GM12878 (cell line): ENCODE data around the gene SHMT2. TPM values are rescaled to one million over a fixed set of nuclear protein-coding genes. Genes with fewer than 3 reads are reported as not detected.

ENCODE experiments used
- ATAC-seq: fragments of 200-7000 bp; cut with Tn5 transposase; 3 replicates; pipeline ENCODE4 v1.9.1; 2020; ENCODE audit warnings: mild to moderate bottlenecking, moderate library complexity
- BruUV-seq: library from RNA; stranded (reverse); fragments of 400-500 nt; replicated peaks from 2 replicates; lab custom pipeline; 2021; lab: Mats Ljungman, UMichigan
- CTCF ChIA-PET: fragments of 300-600 bp; sonication (Branson Sonifier 250); formaldehyde crosslinking; extraction: SDS; loops from one replicate; lab custom pipeline; 2021; ENCODE audit warnings: inconsistent platforms; lab: Yijun Ruan, JAX
- POLR2A ChIA-PET: fragments of 350-600 bp; formaldehyde crosslinking; extraction: SDS; loops from one replicate; lab custom pipeline; 2021; ENCODE audit warnings: inconsistent platforms; lab: Charles Lee
- RAD21 ChIA-PET: fragments of 300-600 bp; sonication (Branson Sonifier 250); formaldehyde crosslinking; loops from one replicate; lab custom pipeline; 2023; ENCODE audit warnings: antibody characterized with exemption; ENCODE audit not compliant: unreplicated experiment; lab: Charles Lee
- SMC1A ChIA-PET: fragments of 300-600 bp; sonication (Branson Sonifier 250); formaldehyde crosslinking; loops from one replicate; lab custom pipeline; 2023; ENCODE audit not compliant: unreplicated experiment, uncharacterized antibody; lab: Charles Lee
- DNase-seq: peaks from one replicate; pipeline ENCODE4 v3.0.0-alpha.2; 2011; ENCODE audit warnings: low read depth, low spot score
- FAIRE-seq: peaks from 3 replicates; lab custom pipeline; 2011; peaks lifted over from hg19 to GRCh38; lab: Jason Lieb, UNC
- H2AFZ ChIP-seq: 2 replicates; pipeline ENCODE4 v1.6.0; 2011; ENCODE audit warnings: low read depth, low read length, control low read depth; ENCODE audit not compliant: control insufficient read depth
- H3K27ac ChIP-seq: 2 replicates; pipeline ENCODE4 v1.5.1; 2011; ENCODE audit warnings: control low read depth; ENCODE audit not compliant: control insufficient read depth, insufficient read depth
- H3K27me3 ChIP-seq, 2 experiments: replicated peaks in 1 of 2; 2 replicates each; pipeline versions ENCODE4 v1.6.0 to v1.6.1; 2011; ENCODE audit warnings: low read length in 1 of 2; ENCODE audit not compliant: control insufficient read depth in 2 of 2, insufficient read depth in 2 of 2
- H3K36me3 ChIP-seq, 2 experiments: 2 replicates each; pipeline ENCODE4 v1.5.1; 2011; ENCODE audit warnings: low read length in 1 of 2; ENCODE audit not compliant: control insufficient read depth in 2 of 2, insufficient read depth in 2 of 2
- H3K4me1 ChIP-seq: 2 replicates; pipeline ENCODE4 v1.6.1; 2011; ENCODE audit warnings: mild to moderate bottlenecking, low read length, moderate library complexity, mixed read lengths; ENCODE audit not compliant: control insufficient read depth, insufficient read depth
- H3K4me2 ChIP-seq: 2 replicates; pipeline ENCODE4 v1.6.0; 2011; ENCODE audit warnings: control low read depth; ENCODE audit not compliant: control insufficient read depth, insufficient read depth
- H3K4me3 ChIP-seq: fragments of 200-600 bp; sonication (generic); 2 replicates; pipeline ENCODE4 v1.5.1; 2016
- H3K79me2 ChIP-seq: 2 replicates; pipeline ENCODE4 v1.6.0; 2011; ENCODE audit warnings: low read length; ENCODE audit not compliant: control insufficient read depth, insufficient read depth
- H3K9ac ChIP-seq: 2 replicates; pipeline ENCODE4 v1.8.0; 2011; ENCODE audit warnings: low read length, control low read depth, mixed read lengths; ENCODE audit not compliant: control insufficient read depth, insufficient read depth
- H3K9me3 ChIP-seq: replicated peaks from 3 replicates; pipeline ENCODE4 v1.5.1; 2011; ENCODE audit warnings: mild to moderate bottlenecking, low read length; ENCODE audit not compliant: control insufficient read depth, insufficient read depth
- H4K20me1 ChIP-seq: 2 replicates; pipeline ENCODE4 v1.6.0; 2011; ENCODE audit not compliant: control insufficient read depth, insufficient read depth
- CEBPZ ChIP-seq: fragments of 150-350 bp; IDR thresholded peaks from 2 replicates; pipeline ENCODE4 v1.6.1; 2016; ENCODE audit warnings: low read depth, low read length
- CHD1 ChIP-seq: IDR thresholded peaks from 2 replicates; pipeline ENCODE4 v1.6.1; 2012; ENCODE audit warnings: low read depth, low read length, improper control_type of control experiment
- EZH2 ChIP-seq: IDR thresholded peaks from 2 replicates; pipeline ENCODE4 v1.6.1; 2012; ENCODE audit warnings: low read depth, mild to moderate bottlenecking, control low read depth, inconsistent platforms, low read length, borderline replicate concordance; ENCODE audit not compliant: control insufficient read depth
- JUNB ChIP-seq: IDR thresholded peaks from 2 replicates; pipeline ENCODE4 v1.6.1; 2016; ENCODE audit warnings: antibody characterized with exemption, mild to moderate bottlenecking
- PRDM15 ChIP-seq: fragments of 450-650 bp; formaldehyde crosslinking; IDR thresholded peaks from 2 replicates; pipeline ENCODE4 v1.4.0; 2020; ENCODE audit warnings: mild to moderate bottlenecking, moderate library complexity
- RAD51 ChIP-seq: fragments of 450-650 bp; IDR thresholded peaks from 2 replicates; pipeline ENCODE4 v1.6.1; 2016; ENCODE audit warnings: moderate library complexity, mild to moderate bottlenecking, inconsistent platforms
- REST ChIP-seq: IDR thresholded peaks from 2 replicates; pipeline ENCODE4 v1.6.1; 2012; ENCODE audit warnings: mild to moderate bottlenecking, low read depth, low read length
- SMAD5 ChIP-seq: IDR thresholded peaks from 2 replicates; pipeline ENCODE4 v1.6.1; 2016; ENCODE audit warnings: antibody characterized with exemption, low read depth
- ZNF687 ChIP-seq: fragments of 450-650 bp; IDR thresholded peaks from 2 replicates; pipeline ENCODE4 v1.6.1; 2017; ENCODE audit warnings: mild to moderate bottlenecking, moderate library complexity
- WGBS: methylation state at CpG from one replicate; pipeline ENCODE4 v1.1.6; 2016; ENCODE audit warnings: low lambda C conversion rate; ENCODE audit not compliant: insufficient replicate concordance, insufficient coverage; ENCODE audit errors: missing lambda C conversion rate; 5-methylcytosine and 5-hydroxymethylcytosine counted together
- in situ Hi-C: fragments of 300-500 bp; cut with MboI; formaldehyde crosslinking; loops from 9 replicates; pipeline ENCODE4 v1.14.3; 2018; ENCODE audit warnings: mixed read lengths
- intact Hi-C: fragments of 100-400 bp; cut with micrococcal nuclease; formaldehyde crosslinking; loops from one replicate; pipeline ENCODE4 v1.14.2; 2022; ENCODE audit not compliant: unreplicated experiment
- polyA plus RNA-seq, 11 experiments: library from polyadenylated mRNA; depleted of rRNA in 4 of 11; unstranded in 6 of 11; stranded (reverse) in 5 of 11; fragments of >200 nt; fragmentation: Nextera tagmentation in 4 of 11; fragmentation: Illumina TruSeq in 1 of 11; extraction: Ambion mirVana in 4 of 11; extraction: Trizol in 1 of 11; gene quantifications; 1 replicate in 1 of 11; 2 replicates in 10 of 11; pipeline versions ENCODE4 v1.2.1 to v1.2.3, GENCODE V29; 2011 to 2016; ENCODE audit warnings: inconsistent platforms in 2 of 11, missing spikeins in 2 of 11, low read depth in 1 of 11
- total RNA-seq, 4 experiments: library from RNA; depleted of rRNA in 3 of 4; stranded (reverse); fragments of >200 nt in 3 of 4; fragmentation: Illumina TruSeq in 1 of 4; extraction: Trizol in 1 of 4; gene quantifications; 2 replicates each; pipeline versions ENCODE4 v1.2.1 to v1.2.3, GENCODE V29; 2013 to 2021

The SHMT2 gene
- total and polyA plus RNA-seq, 10 of the 15 experiments (the other 5 are each of a cell fraction or from before 2014, with no cell fraction given), result 57.0 to 292 (median 186) TPM

- peaks cover 0 to 6% of the 10 kb centered on the region in 2 experiments; a peak in 2 of 4 replicates for H3K36me3 ChIP-seq
- DNase-seq (no peak), FAIRE-seq (no peak), ATAC-seq (no peak)
- H3K9ac ChIP-seq, result no peak overlapping the region
- no peak overlapping the region for H3K4me3 ChIP-seq
- SMC1A ChIA-PET, result no interaction called here
- no peaks in the 10 kb centered on the region for H3K4me1 ChIP-seq
- H4K20me1 ChIP-seq, result no peaks in the 10 kb centered on the region
- in situ Hi-C loops, result no loop called here
- intact Hi-C loops, result no loop called here
- no peak overlapping the region for H3K27ac ChIP-seq
- H3K79me2 ChIP-seq, result no peaks in the 10 kb centered on the region
- H3K4me2 ChIP-seq, result no peak overlapping the region
- no TSS peak for BruUV-seq
- no peaks in the 10 kb centered on the region for H3K9me3 ChIP-seq
- POLR2A ChIA-PET, result no interaction called here
- no peak overlapping the region for H2AFZ ChIP-seq
- CTCF ChIA-PET, result no interaction called here
- 85% methylated on average over 6 of the region's 6 CpGs for WGBS
- RAD21 ChIA-PET, result no interaction called here
- no peaks in the 10 kb centered on the region for H3K27me3 ChIP-seq
- no peak for TF ChIP-seq SMAD5
- no peak for TF ChIP-seq PRDM15 (CRISPR knock-in tag)
- TF ChIP-seq EZH2, result no peak
- TF ChIP-seq CHD1, result no peak
- no peak for TF ChIP-seq JUNB
- no peak for TF ChIP-seq CEBPZ
- no peak for TF ChIP-seq RAD51
- no peak for TF ChIP-seq REST
- no peak for TF ChIP-seq ZNF687
Measured at GRCh38 chr12:57255916-57256315, 26.4 kb downstream of the SHMT2 start.
